ENCODE data around the gene LRRC4B. TPM values are rescaled to one million over a fixed set of nuclear protein-coding genes. Genes with fewer than 3 reads are reported as not detected.

The LRRC4B gene
- total and polyA plus RNA-seq, 2 of the 13 experiments (the other 11 are each of a cell fraction or from before 2014, with no cell fraction given): not detected

GRCh38 chr19:50477751-50478515, 90.3 kb downstream of the LRRC4B start:
- no TSS peak for BruUV-seq (replicated peaks)
- WGBS (ENCODE audit: low lambda C conversion rate): 57% methylated on average over 14 of the region's 17 CpGs

More at GRCh38 chr19:50477751-50478515, 90.3 kb downstream of the LRRC4B start:
- TF ChIP-seq ZBTB7B (CRISPR knock-in tag; IDR thresholded peaks at IDR 0.05) (no peak), ZFYVE20 (CRISPR knock-in tag; IDR thresholded peaks at IDR 0.05; ENCODE audit: borderline replicate concordance, low read depth) (no peak), SOX6 (IDR thresholded peaks at IDR 0.05) (no peak), SOX6 (CRISPR knock-in tag; IDR thresholded peaks at IDR 0.05) (no peak), PAXIP1 (CRISPR knock-in tag; conservative IDR thresholded peaks at IDR 0.05) (no peak), SRSF1 (optimal IDR thresholded peaks at IDR 0.05; ENCODE audit: low read depth, low read length) (no peak), TCF7 (IDR thresholded peaks at IDR 0.05; ENCODE audit: low read depth) (no peak), ZNF720 (CRISPR knock-in tag; IDR thresholded peaks at IDR 0.05) (no peak), ZNF607 (CRISPR knock-in tag; IDR thresholded peaks at IDR 0.05; ENCODE audit: borderline replicate concordance) (no peak)
- TF ChIP-seq, protein P1, sequence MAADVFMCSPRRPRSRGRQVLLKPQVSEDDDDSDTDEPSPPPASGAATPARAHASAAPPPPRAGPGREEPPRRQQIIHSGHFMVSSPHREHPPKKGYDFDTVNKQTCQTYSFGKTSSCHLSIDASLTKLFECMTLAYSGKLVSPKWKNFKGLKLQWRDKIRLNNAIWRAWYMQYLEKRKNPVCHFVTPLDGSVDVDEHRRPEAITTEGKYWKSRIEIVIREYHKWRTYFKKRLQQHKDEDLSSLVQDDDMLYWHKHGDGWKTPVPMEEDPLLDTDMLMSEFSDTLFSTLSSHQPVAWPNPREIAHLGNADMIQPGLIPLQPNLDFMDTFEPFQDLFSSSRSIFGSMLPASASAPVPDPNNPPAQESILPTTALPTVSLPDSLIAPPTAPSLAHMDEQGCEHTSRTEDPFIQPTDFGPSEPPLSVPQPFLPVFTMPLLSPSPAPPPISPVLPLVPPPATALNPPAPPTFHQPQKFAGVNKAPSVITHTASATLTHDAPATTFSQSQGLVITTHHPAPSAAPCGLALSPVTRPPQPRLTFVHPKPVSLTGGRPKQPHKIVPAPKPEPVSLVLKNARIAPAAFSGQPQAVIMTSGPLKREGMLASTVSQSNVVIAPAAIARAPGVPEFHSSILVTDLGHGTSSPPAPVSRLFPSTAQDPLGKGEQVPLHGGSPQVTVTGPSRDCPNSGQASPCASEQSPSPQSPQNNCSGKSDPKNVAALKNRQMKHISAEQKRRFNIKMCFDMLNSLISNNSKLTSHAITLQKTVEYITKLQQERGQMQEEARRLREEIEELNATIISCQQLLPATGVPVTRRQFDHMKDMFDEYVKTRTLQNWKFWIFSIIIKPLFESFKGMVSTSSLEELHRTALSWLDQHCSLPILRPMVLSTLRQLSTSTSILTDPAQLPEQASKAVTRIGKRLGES (CRISPR knock-in tag; IDR thresholded peaks at IDR 0.05; ENCODE audit: borderline replicate concordance): no peak
- FAIRE-seq: no peak
- H3K36me3 ChIP-seq (replicated peaks in 1 of 2; ENCODE audit: control insufficient read depth in 1 of 2, insufficient read depth in 2 of 2, low read length in 2 of 2): no peaks in the 10 kb centered on the region
- no peak overlapping the region for H3K4me3 ChIP-seq (replicated peaks in 1 of 3; ENCODE audit: insufficient read depth in 1 of 3, low read depth in 2 of 3, low read length in 3 of 3)
- DNase-seq (ENCODE audit: low spot score): no peak
- no peak overlapping the region for H2AFZ ChIP-seq (ENCODE audit: low read length)
- H3K9me3 ChIP-seq (ENCODE audit: low read length): no peaks in the 10 kb centered on the region
- ChIA-PET CTCF (ENCODE audit: low intra/inter-chr PET ratio, low total read pairs) (interaction anchor here (1.8 to 2.4 kb wide), 2 partner anchors 17 to 110 kb away, joined by 9 to 71 read pairs; partner anchors contain the start of gene NAPSA), POLR2A (no interaction called here)
- H4K20me1 ChIP-seq (ENCODE audit: insufficient read depth, low read length): no peaks in the 10 kb centered on the region
- in situ Hi-C loops (cut with HindIII; ENCODE audit: extremely low pct_ligation_motif_present, low pct_unique_long_range_greater_than_20kb): no loop called here
- H3K9ac ChIP-seq (ENCODE audit: insufficient read depth, low read depth, low read length): no peak overlapping the region
- H3K27me3 ChIP-seq (ENCODE audit: control insufficient read depth in 1 of 2, insufficient read depth in 2 of 2, low read length in 2 of 2): peaks cover 4% of the 10 kb centered on the region in 2 experiments; a peak in 3 of 5 replicates
- no peaks in the 10 kb centered on the region for H3K79me2 ChIP-seq (ENCODE audit: insufficient read depth, low read length)
- ATAC-seq: no peak
- H3K4me1 ChIP-seq (ENCODE audit: insufficient read depth, low read length): no peaks in the 10 kb centered on the region
- no peak overlapping the region for H3K4me2 ChIP-seq (ENCODE audit: low read depth, low read length)
- no peak overlapping the region for H3K27ac ChIP-seq (ENCODE audit: extremely low read length, insufficient read depth, low read length)
- intact Hi-C loops (cut with micrococcal nuclease; ENCODE audit: unreplicated experiment): no loop called here

Measured in HepG2 (cell line).